ENCODE measurements around the gene LPAR1. TPM values are rescaled to one million over a fixed set of nuclear protein-coding genes. Genes with fewer than 3 reads are reported as not detected.

LPAR1 gene
- total and polyA plus RNA-seq, 2 donors (not counting 1 experiment from before 2014, with no cell fraction given): 222 to 240 TPM

DNA sequence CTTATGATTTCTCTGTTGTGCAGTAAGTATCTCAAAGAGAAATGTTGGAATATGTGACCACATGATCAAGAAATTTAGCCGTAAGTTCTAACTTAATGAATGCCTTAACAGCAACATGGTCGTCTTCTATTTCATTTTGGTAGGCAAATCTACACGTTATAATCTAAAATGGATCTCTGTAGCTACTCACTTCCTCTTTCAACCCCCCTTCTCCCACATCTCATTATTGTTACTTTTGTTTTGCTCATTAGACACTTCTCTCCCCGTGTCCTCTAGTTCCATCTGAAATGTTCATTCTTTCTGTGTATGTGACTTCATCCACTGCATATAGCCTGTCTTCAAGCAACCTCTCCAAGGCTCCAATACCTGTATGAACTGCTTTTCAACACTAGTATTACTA, 27.1 kb upstream of the LPAR1 start:
- DNase-seq (ENCODE audit: low read depth in 2 of 2): no peak
- H2AFZ ChIP-seq (ENCODE audit: low read length): no peak overlapping the region
- no peak overlapping the region for H3K4me2 ChIP-seq (ENCODE audit: extremely low read depth, insufficient read depth, low read length)
- H3K4me3 ChIP-seq (replicated peaks in 1 of 4; ENCODE audit: control extremely low read depth in 1 of 4, insufficient read depth in 1 of 4, low read depth in 3 of 4, low read length in 4 of 4): no peak overlapping the region
- no peaks in the 10 kb centered on the region for H3K79me2 ChIP-seq (ENCODE audit: control insufficient read depth, insufficient read depth, low read length)
- H3K9me3 ChIP-seq (ENCODE audit: control insufficient read depth, insufficient read depth, low read depth, low read length): no peaks in the 10 kb centered on the region
- H3K27me3 ChIP-seq (ENCODE audit: control insufficient read depth, insufficient read depth, low read length): no peaks in the 10 kb centered on the region
- no peaks in the 10 kb centered on the region for H3K36me3 ChIP-seq (ENCODE audit: control insufficient read depth, insufficient read depth, low read length)
- no peaks in the 10 kb centered on the region for H4K20me1 ChIP-seq (ENCODE audit: control insufficient read depth, extremely low read depth, insufficient read depth, low read length)
- no peaks in the 10 kb centered on the region for H3K4me1 ChIP-seq (ENCODE audit: control insufficient read depth, extremely low read depth, insufficient read depth, low read length)
- no peak overlapping the region for H3K9ac ChIP-seq (ENCODE audit: insufficient read depth, low read length)
- H3K27ac ChIP-seq (ENCODE audit: insufficient read depth, low read length): no peak overlapping the region
- TF ChIP-seq, protein P1, sequence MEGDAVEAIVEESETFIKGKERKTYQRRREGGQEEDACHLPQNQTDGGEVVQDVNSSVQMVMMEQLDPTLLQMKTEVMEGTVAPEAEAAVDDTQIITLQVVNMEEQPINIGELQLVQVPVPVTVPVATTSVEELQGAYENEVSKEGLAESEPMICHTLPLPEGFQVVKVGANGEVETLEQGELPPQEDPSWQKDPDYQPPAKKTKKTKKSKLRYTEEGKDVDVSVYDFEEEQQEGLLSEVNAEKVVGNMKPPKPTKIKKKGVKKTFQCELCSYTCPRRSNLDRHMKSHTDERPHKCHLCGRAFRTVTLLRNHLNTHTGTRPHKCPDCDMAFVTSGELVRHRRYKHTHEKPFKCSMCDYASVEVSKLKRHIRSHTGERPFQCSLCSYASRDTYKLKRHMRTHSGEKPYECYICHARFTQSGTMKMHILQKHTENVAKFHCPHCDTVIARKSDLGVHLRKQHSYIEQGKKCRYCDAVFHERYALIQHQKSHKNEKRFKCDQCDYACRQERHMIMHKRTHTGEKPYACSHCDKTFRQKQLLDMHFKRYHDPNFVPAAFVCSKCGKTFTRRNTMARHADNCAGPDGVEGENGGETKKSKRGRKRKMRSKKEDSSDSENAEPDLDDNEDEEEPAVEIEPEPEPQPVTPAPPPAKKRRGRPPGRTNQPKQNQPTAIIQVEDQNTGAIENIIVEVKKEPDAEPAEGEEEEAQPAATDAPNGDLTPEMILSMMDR (conservative IDR thresholded peaks at IDR 0.05 in 1 of 2, IDR thresholded peaks at IDR 0.05 in 1 of 2; ENCODE audit: low read depth in 1 of 2, low read length in 2 of 2): no peak
- TF ChIP-seq EZH2 (IDR thresholded peaks at IDR 0.05; ENCODE audit: low read length, missing control alignments): no peak

DNA sequence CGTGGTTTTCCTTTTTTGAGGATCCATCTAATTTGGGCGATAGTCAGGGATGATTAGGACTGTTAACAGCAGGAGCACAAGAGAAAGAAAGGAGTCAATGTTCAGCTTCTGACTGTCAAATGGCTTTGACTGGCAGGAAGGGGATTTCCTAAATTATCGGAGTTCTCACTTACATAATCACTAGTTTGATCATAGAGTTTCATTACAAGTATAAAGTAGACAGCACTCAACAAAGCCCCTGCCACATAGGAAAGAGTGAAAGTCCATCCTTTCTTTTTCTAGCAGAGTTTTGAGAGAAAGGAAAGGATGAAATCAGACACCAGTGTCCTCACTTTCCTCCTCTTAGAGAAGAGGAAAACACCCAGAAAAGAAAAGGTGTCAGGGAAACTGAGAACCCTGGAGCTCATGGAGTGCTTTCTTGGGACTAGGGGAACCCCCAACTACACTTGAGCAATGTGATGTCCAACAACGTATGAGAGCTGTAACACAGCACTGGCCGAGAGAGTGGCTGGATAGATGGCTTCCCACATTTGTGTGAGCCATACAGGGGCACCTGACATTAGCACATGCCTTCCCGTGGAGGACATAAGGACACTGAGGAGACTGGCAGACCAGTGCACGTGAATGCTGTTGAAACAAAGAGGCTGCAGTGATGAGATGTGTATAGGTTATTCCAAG, 26.0 kb upstream of the LPAR1 start:
- no peak overlapping the region for H3K4me2 ChIP-seq (ENCODE audit: extremely low read depth, insufficient read depth, low read length)
- no peak overlapping the region for H3K27ac ChIP-seq (ENCODE audit: insufficient read depth, low read length)
- H3K9me3 ChIP-seq (ENCODE audit: control insufficient read depth, insufficient read depth, low read depth, low read length): no peaks in the 10 kb centered on the region
- no peaks in the 10 kb centered on the region for H3K36me3 ChIP-seq (ENCODE audit: control insufficient read depth, insufficient read depth, low read length)
- no peak overlapping the region for H3K9ac ChIP-seq (ENCODE audit: insufficient read depth, low read length)
- H3K4me1 ChIP-seq (ENCODE audit: control insufficient read depth, extremely low read depth, insufficient read depth, low read length): no peaks in the 10 kb centered on the region
- H3K4me3 ChIP-seq (replicated peaks in 1 of 4; ENCODE audit: control extremely low read depth in 1 of 4, insufficient read depth in 1 of 4, low read depth in 3 of 4, low read length in 4 of 4): no peak overlapping the region
- H2AFZ ChIP-seq (ENCODE audit: low read length): no peak overlapping the region
- no peak for TF ChIP-seq EZH2 (IDR thresholded peaks at IDR 0.05; ENCODE audit: low read length, missing control alignments)
- TF ChIP-seq, protein P1 (conservative IDR thresholded peaks at IDR 0.05 in 1 of 2, IDR thresholded peaks at IDR 0.05 in 1 of 2; ENCODE audit: low read depth in 1 of 2, low read length in 2 of 2): no peak
- H3K79me2 ChIP-seq (ENCODE audit: control insufficient read depth, insufficient read depth, low read length): no peaks in the 10 kb centered on the region
- no peaks in the 10 kb centered on the region for H4K20me1 ChIP-seq (ENCODE audit: control insufficient read depth, extremely low read depth, insufficient read depth, low read length)
- no peak for DNase-seq (ENCODE audit: low read depth in 2 of 2)
- no peaks in the 10 kb centered on the region for H3K27me3 ChIP-seq (ENCODE audit: control insufficient read depth, insufficient read depth, low read length)

DNA sequence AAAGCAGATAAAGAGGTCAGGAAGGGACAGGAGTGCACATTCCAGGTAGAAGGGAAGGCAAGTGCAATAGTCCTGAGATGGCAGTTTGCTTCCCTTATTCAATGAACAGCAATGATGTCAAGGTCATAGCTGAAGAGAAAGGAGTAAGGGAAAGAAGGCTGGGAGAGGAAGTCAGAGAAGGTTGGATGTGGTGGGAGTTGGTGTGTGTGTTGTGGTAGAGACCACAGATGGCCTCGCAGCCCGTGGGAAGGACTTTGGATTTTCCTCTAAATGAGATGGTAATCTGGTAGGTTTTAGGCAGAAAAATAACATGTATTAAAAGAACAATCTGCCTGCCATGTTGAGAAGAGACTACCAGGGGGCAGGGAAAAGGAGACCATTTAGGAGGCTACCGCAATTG, 25.1 kb upstream of the LPAR1 start:
- H3K79me2 ChIP-seq (ENCODE audit: control insufficient read depth, insufficient read depth, low read length): no peaks in the 10 kb centered on the region
- H3K9me3 ChIP-seq (ENCODE audit: control insufficient read depth, insufficient read depth, low read depth, low read length): no peaks in the 10 kb centered on the region
- no peak overlapping the region for H3K4me3 ChIP-seq (replicated peaks in 1 of 4; ENCODE audit: control extremely low read depth in 1 of 4, insufficient read depth in 1 of 4, low read depth in 3 of 4, low read length in 4 of 4)
- no peak overlapping the region for H2AFZ ChIP-seq (ENCODE audit: low read length)
- H3K27ac ChIP-seq (ENCODE audit: insufficient read depth, low read length): no peak overlapping the region
- no peak for DNase-seq (ENCODE audit: low read depth in 2 of 2)
- no peaks in the 10 kb centered on the region for H3K36me3 ChIP-seq (ENCODE audit: control insufficient read depth, insufficient read depth, low read length)
- no peak overlapping the region for H3K4me2 ChIP-seq (ENCODE audit: extremely low read depth, insufficient read depth, low read length)
- no peak for TF ChIP-seq EZH2 (IDR thresholded peaks at IDR 0.05; ENCODE audit: low read length, missing control alignments)
- TF ChIP-seq, protein P1 (conservative IDR thresholded peaks at IDR 0.05 in 1 of 2, IDR thresholded peaks at IDR 0.05 in 1 of 2; ENCODE audit: low read depth in 1 of 2, low read length in 2 of 2): no peak
- no peak overlapping the region for H3K9ac ChIP-seq (ENCODE audit: insufficient read depth, low read length)
- no peaks in the 10 kb centered on the region for H4K20me1 ChIP-seq (ENCODE audit: control insufficient read depth, extremely low read depth, insufficient read depth, low read length)
- H3K4me1 ChIP-seq (ENCODE audit: control insufficient read depth, extremely low read depth, insufficient read depth, low read length): no peaks in the 10 kb centered on the region
- no peaks in the 10 kb centered on the region for H3K27me3 ChIP-seq (ENCODE audit: control insufficient read depth, insufficient read depth, low read length)

Measured in fibroblast of lung (primary cell).